Panc1 (cell line): ENCODE results near the gene KAT8. TPM values are rescaled to one million over a fixed set of nuclear protein-coding genes. Genes with fewer than 3 reads are reported as not detected.

ENCODE experiments used
- ATAC-seq: fragments of 200-7000 bp; cut with Tn5 transposase; 2 replicates; pipeline ENCODE4 v1.9.1; 2020; ENCODE audit warnings: mild to moderate bottlenecking, moderate library complexity
- BruUV-seq: library from RNA; stranded (reverse); fragments of 400-500 nt; replicated peaks from 2 replicates; lab custom pipeline; 2021; lab: Mats Ljungman, UMichigan
- CTCF ChIA-PET: fragments of 300-600 bp; sonication (Branson Sonifier 250); formaldehyde crosslinking; loops from one replicate; lab custom pipeline; 2022; ENCODE audit warnings: antibody characterized with exemption; lab: Charles Lee
- POLR2A ChIA-PET: fragments of 300-600 bp; sonication (Branson Sonifier 250); formaldehyde crosslinking; loops from one replicate; lab custom pipeline; 2022; ENCODE audit warnings: antibody characterized with exemption; lab: Charles Lee
- DNase-seq: peaks from one replicate; pipeline ENCODE4 v3.0.0-alpha.2; 2010; ENCODE audit warnings: low read depth, low spot score
- H3K27ac ChIP-seq: 2 replicates; pipeline ENCODE4 v1.5.1; 2011; ENCODE audit warnings: mild to moderate bottlenecking, low read length, inconsistent platforms
- H3K27me3 ChIP-seq: fragments of 200-500 bp; sonication (Bioruptor generic); 2 replicates; pipeline ENCODE4 v1.6.0; 2014; ENCODE audit warnings: low read length, inconsistent platforms; ENCODE audit not compliant: control insufficient read depth, insufficient read depth
- H3K36me3 ChIP-seq: fragments of 200-500 bp; sonication (Bioruptor generic); 2 replicates; pipeline ENCODE4 v1.5.1; 2014; ENCODE audit warnings: inconsistent platforms, mild to moderate bottlenecking, low read length, moderate library complexity; ENCODE audit not compliant: control insufficient read depth, insufficient read depth
- H3K4me1 ChIP-seq: 2 replicates; pipeline ENCODE4 v1.5.1; 2011; ENCODE audit warnings: inconsistent platforms, mild to moderate bottlenecking, low read length, moderate library complexity; ENCODE audit not compliant: control insufficient read depth, insufficient read depth
- H3K4me3 ChIP-seq, 2 experiments: 2 replicates each; pipeline ENCODE4 v1.5.1; 2011 to 2012; ENCODE audit warnings: low read depth in 2 of 2, low read length in 2 of 2, mild to moderate bottlenecking in 2 of 2, inconsistent platforms in 1 of 2, moderate library complexity in 1 of 2
- H3K9me3 ChIP-seq: fragments of 200-500 bp; sonication (Bioruptor generic); 2 replicates; pipeline ENCODE4 v1.5.1; 2014; ENCODE audit warnings: low read depth, mild to moderate bottlenecking, inconsistent platforms, low read length, moderate library complexity; ENCODE audit not compliant: control insufficient read depth, insufficient read depth
- POLR2AphosphoS5 ChIP-seq: IDR thresholded peaks from 2 replicates; pipeline ENCODE4 v1.6.1; 2012; ENCODE audit warnings: mild to moderate bottlenecking, low read depth, low read length, moderate library complexity
- SIN3A ChIP-seq: IDR thresholded peaks from 2 replicates; pipeline ENCODE4 v1.6.1; 2012; ENCODE audit warnings: low read depth, mild to moderate bottlenecking, low read length, moderate library complexity, borderline replicate concordance; ENCODE audit not compliant: insufficient read depth
- TCF7L2 ChIP-seq: IDR thresholded peaks from 2 replicates; pipeline ENCODE4 v1.6.1; 2011; ENCODE audit warnings: mild to moderate bottlenecking, low read depth, low read length, inconsistent platforms
- in situ Hi-C: cut with HindIII; loops from 2 replicates; pipeline ENCODE4 v1.10.0; 2016; ENCODE audit warnings: low sequenced_read_pairs, low pct_unique_long_range_greater_than_20kb
- intact Hi-C: fragments of 100-400 bp; cut with micrococcal nuclease; formaldehyde crosslinking; loops from one replicate; pipeline ENCODE4 v1.10.0; 2022; ENCODE audit not compliant: unreplicated experiment
- total RNA-seq: library from RNA; stranded (reverse); gene quantifications from one replicate; pipeline ENCODE4 v1.2.1, GENCODE V29; 2021; ENCODE audit not compliant: unreplicated experiment
- TF ChIP-seq, protein P1 (sequence below): fragments of 450-650 bp; IDR thresholded peaks from 2 replicates; pipeline ENCODE4 v1.5.1; 2017; ENCODE audit warnings: mild to moderate bottlenecking
- TF ChIP-seq, protein P2 (sequence below), 2 experiments: IDR thresholded peaks; 2 replicates each; pipeline ENCODE4 v1.6.1; 2011 to 2012; ENCODE audit warnings: low read depth in 2 of 2, control low read depth in 1 of 2, low read length in 1 of 2, mild to moderate bottlenecking in 1 of 2, moderate library complexity in 1 of 2; ENCODE audit not compliant: insufficient read depth in 1 of 2

KAT8 gene
- total RNA-seq, 1 experiment from 2014 or later, result 48.3 TPM

DNA sequence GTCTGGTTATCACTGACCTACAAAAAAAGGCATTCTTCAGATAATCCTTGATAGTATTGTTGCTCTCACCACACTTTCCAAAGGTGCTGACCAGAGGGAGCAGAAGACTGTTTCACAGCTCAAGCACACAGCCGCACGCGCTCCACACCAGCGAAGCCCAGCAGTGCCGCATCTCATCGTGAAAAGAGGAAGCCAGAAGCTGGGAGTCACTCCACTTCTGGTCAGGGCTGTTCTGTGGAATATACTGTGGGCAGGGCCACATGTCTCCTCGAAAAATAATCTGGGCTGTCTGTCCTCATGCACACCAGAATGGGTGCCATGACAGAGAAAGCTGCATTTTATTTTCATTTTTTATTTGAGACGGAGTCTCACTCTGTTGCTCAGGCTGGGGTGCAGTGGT is 39.7 kb downstream of the KAT8 start:
- Histone ChIP-seq H3K9me3 (no peaks in the 10 kb centered on the region), H3K4me3 (no peak overlapping the region), H3K27me3 (no peaks in the 10 kb centered on the region), H3K27ac (no peak overlapping the region), H3K4me1 (no peaks in the 10 kb centered on the region), H3K36me3 (no peaks in the 10 kb centered on the region)
- intact Hi-C loops (no loop called here), in situ Hi-C loops (no loop called here)
- no peak for TF ChIP-seq SIN3A
- no peak for TF ChIP-seq TCF7L2
- TF ChIP-seq, protein P1, sequence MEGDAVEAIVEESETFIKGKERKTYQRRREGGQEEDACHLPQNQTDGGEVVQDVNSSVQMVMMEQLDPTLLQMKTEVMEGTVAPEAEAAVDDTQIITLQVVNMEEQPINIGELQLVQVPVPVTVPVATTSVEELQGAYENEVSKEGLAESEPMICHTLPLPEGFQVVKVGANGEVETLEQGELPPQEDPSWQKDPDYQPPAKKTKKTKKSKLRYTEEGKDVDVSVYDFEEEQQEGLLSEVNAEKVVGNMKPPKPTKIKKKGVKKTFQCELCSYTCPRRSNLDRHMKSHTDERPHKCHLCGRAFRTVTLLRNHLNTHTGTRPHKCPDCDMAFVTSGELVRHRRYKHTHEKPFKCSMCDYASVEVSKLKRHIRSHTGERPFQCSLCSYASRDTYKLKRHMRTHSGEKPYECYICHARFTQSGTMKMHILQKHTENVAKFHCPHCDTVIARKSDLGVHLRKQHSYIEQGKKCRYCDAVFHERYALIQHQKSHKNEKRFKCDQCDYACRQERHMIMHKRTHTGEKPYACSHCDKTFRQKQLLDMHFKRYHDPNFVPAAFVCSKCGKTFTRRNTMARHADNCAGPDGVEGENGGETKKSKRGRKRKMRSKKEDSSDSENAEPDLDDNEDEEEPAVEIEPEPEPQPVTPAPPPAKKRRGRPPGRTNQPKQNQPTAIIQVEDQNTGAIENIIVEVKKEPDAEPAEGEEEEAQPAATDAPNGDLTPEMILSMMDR, result no peak
- no peak for TF ChIP-seq POLR2AphosphoS5
- TF ChIP-seq, protein P2, sequence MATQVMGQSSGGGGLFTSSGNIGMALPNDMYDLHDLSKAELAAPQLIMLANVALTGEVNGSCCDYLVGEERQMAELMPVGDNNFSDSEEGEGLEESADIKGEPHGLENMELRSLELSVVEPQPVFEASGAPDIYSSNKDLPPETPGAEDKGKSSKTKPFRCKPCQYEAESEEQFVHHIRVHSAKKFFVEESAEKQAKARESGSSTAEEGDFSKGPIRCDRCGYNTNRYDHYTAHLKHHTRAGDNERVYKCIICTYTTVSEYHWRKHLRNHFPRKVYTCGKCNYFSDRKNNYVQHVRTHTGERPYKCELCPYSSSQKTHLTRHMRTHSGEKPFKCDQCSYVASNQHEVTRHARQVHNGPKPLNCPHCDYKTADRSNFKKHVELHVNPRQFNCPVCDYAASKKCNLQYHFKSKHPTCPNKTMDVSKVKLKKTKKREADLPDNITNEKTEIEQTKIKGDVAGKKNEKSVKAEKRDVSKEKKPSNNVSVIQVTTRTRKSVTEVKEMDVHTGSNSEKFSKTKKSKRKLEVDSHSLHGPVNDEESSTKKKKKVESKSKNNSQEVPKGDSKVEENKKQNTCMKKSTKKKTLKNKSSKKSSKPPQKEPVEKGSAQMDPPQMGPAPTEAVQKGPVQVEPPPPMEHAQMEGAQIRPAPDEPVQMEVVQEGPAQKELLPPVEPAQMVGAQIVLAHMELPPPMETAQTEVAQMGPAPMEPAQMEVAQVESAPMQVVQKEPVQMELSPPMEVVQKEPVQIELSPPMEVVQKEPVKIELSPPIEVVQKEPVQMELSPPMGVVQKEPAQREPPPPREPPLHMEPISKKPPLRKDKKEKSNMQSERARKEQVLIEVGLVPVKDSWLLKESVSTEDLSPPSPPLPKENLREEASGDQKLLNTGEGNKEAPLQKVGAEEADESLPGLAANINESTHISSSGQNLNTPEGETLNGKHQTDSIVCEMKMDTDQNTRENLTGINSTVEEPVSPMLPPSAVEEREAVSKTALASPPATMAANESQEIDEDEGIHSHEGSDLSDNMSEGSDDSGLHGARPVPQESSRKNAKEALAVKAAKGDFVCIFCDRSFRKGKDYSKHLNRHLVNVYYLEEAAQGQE (IDR thresholded peaks at IDR 0.05; ENCODE audit: insufficient read depth in 1 of 2, low read depth in 2 of 2, low read length in 1 of 2), result no peak
- ChIA-PET CTCF (interaction anchor here (1.0 to 1.6 kb wide), 2 partner anchors 15 to 46 kb away, joined by 3 to 12 read pairs; partner anchors contain the start of gene PYCARD), POLR2A (interaction anchor here (0.7 to 1.5 kb wide), 4 partner anchors 15 to 43 kb away, joined by 3 to 6 read pairs (median 3); partner anchors contain the start of genes FUS and KAT8)
- ATAC-seq (0 out of 2 replicates have a peak, but pooled peaks have one; percentile 27), DNase-seq (no peak)
- BruUV-seq, result no TSS peak

DNA sequence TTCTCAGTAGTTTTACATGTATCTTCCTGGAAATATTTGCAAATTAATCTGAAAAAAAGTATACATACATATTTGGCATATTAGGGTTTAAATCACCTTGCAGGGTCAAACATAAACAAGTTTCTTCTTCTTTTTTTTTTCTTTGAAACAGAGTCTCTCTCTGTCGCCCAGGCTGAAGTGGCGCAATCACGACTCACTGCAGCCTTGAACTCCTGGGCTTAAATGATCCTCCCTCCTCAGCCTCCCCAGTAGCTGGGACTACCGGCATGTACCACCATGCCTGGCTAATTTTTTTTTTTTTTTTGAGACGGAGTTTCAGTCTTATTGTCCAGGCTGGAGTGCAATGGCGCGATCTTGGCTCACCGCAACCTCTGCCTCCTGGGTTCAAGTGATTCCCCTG is 49.9 kb downstream of the KAT8 start:
- no peak overlapping the region for H3K4me3 ChIP-seq
- no peaks in the 10 kb centered on the region for H3K36me3 ChIP-seq
- ATAC-seq (no peak), DNase-seq (no peak)
- no peaks in the 10 kb centered on the region for H3K9me3 ChIP-seq
- no peaks in the 10 kb centered on the region for H3K4me1 ChIP-seq
- BruUV-seq, result no TSS peak
- TF ChIP-seq TCF7L2, result no peak
- TF ChIP-seq, protein P2 (IDR thresholded peaks at IDR 0.05; ENCODE audit: insufficient read depth in 1 of 2, low read depth in 2 of 2, low read length in 1 of 2), result no peak
- TF ChIP-seq, protein P1, result no peak
- intact Hi-C loops (no loop called here), in situ Hi-C loops (no loop called here)
- POLR2A ChIA-PET, result no interaction called here
- H3K27me3 ChIP-seq, result no peaks in the 10 kb centered on the region
- CTCF ChIA-PET, result no interaction called here
- no peak overlapping the region for H3K27ac ChIP-seq
